Gastrocnemius medialis (tissue), 4 donors: ENCODE results near the gene PRXL2C. TPM values are rescaled to one million over a fixed set of nuclear protein-coding genes. Genes with fewer than 3 reads are reported as not detected.
"Not testable (repeated sequence)": the region's sequence is repeated elsewhere in the genome, so short reads cannot be mapped to it uniquely, and the experiment has no call there.

Experiments used
- ATAC-seq, 2 donors: fragments of 150-250 bp; one replicate each; pipeline ENCODE4 v1.9.1; 2016
- DNase-seq, 2 donors: peaks; one replicate each; pipeline ENCODE4 v3.0.0-alpha.2; 2019
- H3K27ac ChIP-seq, 4 donors: fragments of 200-600 bp; sonication (generic); 1 replicate in 1 of 4; 2 replicates in 3 of 4; pipeline ENCODE4 v1.5.1; 2016 to 2018; ENCODE audit warnings: mild to moderate bottlenecking in 2 of 4, moderate library complexity in 1 of 4
- H3K27me3 ChIP-seq, 3 donors: fragments of 200-600 bp; sonication (generic) in 2 of 3; 1 replicate in 1 of 3; 2 replicates in 2 of 3; pipeline versions ENCODE4 v1.5.1 to v1.6.0; 2016 to 2019; ENCODE audit warnings: mild to moderate bottlenecking in 1 of 3, moderate library complexity in 1 of 3
- H3K36me3 ChIP-seq, 2 donors: fragments of 200-600 bp; sonication (generic) in 1 of 2; one replicate each; pipeline ENCODE4 v1.5.1; 2017 to 2018
- H3K4me1 ChIP-seq, 2 donors: fragments of 200-600 bp; sonication (generic) in 1 of 2; one replicate each; pipeline ENCODE4 v1.5.1; 2016 to 2017; ENCODE audit warnings: mild to moderate bottlenecking in 2 of 2
- H3K4me3 ChIP-seq, 4 donors: fragments of 200-600 bp; sonication (generic) in 3 of 4; 1 replicate in 1 of 4; 2 replicates in 3 of 4; pipeline ENCODE4 v1.5.1; 2016 to 2019; ENCODE audit warnings: mild to moderate bottlenecking in 2 of 4
- H3K9me3 ChIP-seq, 3 donors: fragments of 200-600 bp; sonication (generic) in 2 of 3; 1 replicate in 1 of 3; 2 replicates in 2 of 3; pipeline ENCODE4 v1.5.1; 2016 to 2019
- CTCF ChIP-seq, 5 experiments: fragments of 450-650 bp in 3 of 5; fragments of 200-600 bp in 2 of 5; sonication (generic) in 2 of 5; IDR thresholded peaks in 4 of 5; conservative IDR thresholded peaks in 1 of 5; 1 replicate in 4 of 5; 2 replicates in 1 of 5; pipeline ENCODE4 v1.5.1; 2016 to 2019; ENCODE audit warnings: antibody characterized with exemption in 5 of 5, mild to moderate bottlenecking in 3 of 5, moderate library complexity in 3 of 5
- POLR2A ChIP-seq, 2 donors: fragments of 450-650 bp; IDR thresholded peaks; one replicate each; pipeline ENCODE4 v1.6.1; 2017; ENCODE audit warnings: antibody characterized with exemption in 2 of 2, mild to moderate bottlenecking in 2 of 2, moderate library complexity in 2 of 2
- in situ Hi-C, 4 donors: fragments of 200-750 bp; cut with MboI; loops; one replicate each; pipeline versions ENCODE4 v1.15.0 to v1.8.0; 2017; ENCODE audit warnings: low sequenced_read_pairs in 4 of 4
- intact Hi-C: fragments of 100-400 bp; cut with DNase I; formaldehyde crosslinking; loops from one replicate; pipeline ENCODE4 v1.15.1; 2023; ENCODE audit warnings: low total_unique reads
- total RNA-seq, 4 donors: library from RNA; depleted of rRNA; stranded (reverse); fragments of >200 nt; gene quantifications; one replicate each; pipeline versions ENCODE4 v1.1.0 to v1.2.3, GENCODE V29; 2016

The PRXL2C gene
- total RNA-seq, 4 donors from 2014 or later, result 16.9 to 29.4 (median 23.8) TPM

GRCh38 chr9:96641514-96641913, 13.6 kb downstream of the PRXL2C start:
- no peak for TF ChIP-seq CTCF (IDR thresholded peaks at IDR 0.05 in 4 of 5, conservative IDR thresholded peaks at IDR 0.05 in 1 of 5)
- no peak for TF ChIP-seq POLR2A (IDR thresholded peaks at IDR 0.05)
- intact Hi-C loops (no loop called here), in situ Hi-C loops (no loop called here)
- ATAC-seq (no peak), DNase-seq (no peak)
- Histone ChIP-seq H3K4me1 (peaks cover 5 to 10% of the 10 kb centered on the region in 2 donors), H3K27me3 (no peaks in the 10 kb centered on the region), H3K4me3 (no peak overlapping the region), H3K27ac (no peak overlapping the region), H3K36me3 (peaks cover 0 to 33% of the 10 kb centered on the region in 2 donors), H3K9me3 (no peaks in the 10 kb centered on the region)

GRCh38 chr9:96638606-96639364, 16.3 kb downstream of the PRXL2C start:
- ATAC-seq (no peak), DNase-seq (no peak)
- Histone ChIP-seq H3K4me1 (no peaks in the 10 kb centered on the region), H3K9me3 (no peaks in the 10 kb centered on the region), H3K4me3 (no peak overlapping the region), H3K27me3 (peaks cover 0 to 5% (median 0%) of the 10 kb centered on the region in 3 donors), H3K36me3 (peaks cover 0 to 19% of the 10 kb centered on the region in 2 donors), H3K27ac (no peak overlapping the region)
- intact Hi-C loops (no loop called here), in situ Hi-C loops (no loop called here)
- TF ChIP-seq POLR2A (IDR thresholded peaks at IDR 0.05) (no peak), CTCF (IDR thresholded peaks at IDR 0.05 in 4 of 5, conservative IDR thresholded peaks at IDR 0.05 in 1 of 5) (no peak)

GRCh38 chr9:96636368-96636767, 18.7 kb downstream of the PRXL2C start:
- no peak overlapping the region for H3K4me3 ChIP-seq
- H3K27ac ChIP-seq, result no peak overlapping the region
- TF ChIP-seq POLR2A (IDR thresholded peaks at IDR 0.05) (no peak), CTCF (IDR thresholded peaks at IDR 0.05 in 4 of 5, conservative IDR thresholded peaks at IDR 0.05 in 1 of 5) (no peak)
- DNase-seq (no peak), ATAC-seq (no peak)
- H3K9me3 ChIP-seq, result no peaks in the 10 kb centered on the region
- peaks cover 0 to 10% (median 0%) of the 10 kb centered on the region in 3 donors for H3K27me3 ChIP-seq
- in situ Hi-C loops, result no loop called here
- H3K36me3 ChIP-seq, result peaks cover 0 to 4% of the 10 kb centered on the region in 2 donors
- H3K4me1 ChIP-seq, result no peaks in the 10 kb centered on the region
- intact Hi-C loops, result no loop called here

GRCh38 chr9:96633579-96633978, 21.5 kb downstream of the PRXL2C start:
- H3K4me3 ChIP-seq, H3K27ac ChIP-seq, DNase-seq, ATAC-seq, H3K36me3 ChIP-seq, H3K9me3 ChIP-seq, H3K4me1 ChIP-seq, intact Hi-C loops, in situ Hi-C loops: not testable (repeated sequence)
- peaks cover 0 to 15% (median 0%) of the 10 kb centered on the region in 3 donors for H3K27me3 ChIP-seq

GRCh38 chr9:96626912-96627311, 28.2 kb downstream of the PRXL2C start:
- in situ Hi-C loops (no loop called here), intact Hi-C loops (no loop called here)
- DNase-seq (no peak), ATAC-seq (no peak)
- H3K27ac ChIP-seq, result no peak overlapping the region
- TF ChIP-seq CTCF (IDR thresholded peaks at IDR 0.05 in 4 of 5, conservative IDR thresholded peaks at IDR 0.05 in 1 of 5), result no peak
- no peak for TF ChIP-seq POLR2A (IDR thresholded peaks at IDR 0.05)
- no peaks in the 10 kb centered on the region for H3K4me1 ChIP-seq
- H3K4me3 ChIP-seq, result no peak overlapping the region
- H3K36me3 ChIP-seq, result no peaks in the 10 kb centered on the region
- peaks cover 0 to 8% (median 0%) of the 10 kb centered on the region in 3 donors for H3K27me3 ChIP-seq
- no peaks in the 10 kb centered on the region for H3K9me3 ChIP-seq
